GM18873 (cell line): Measurements from ENCODE around the gene PGR.

Experiments used
- ATAC-seq: cut with Tn5 transposase; IDR thresholded peaks from one replicate; pipeline ENCODE4 v1.9.1; 2021; ENCODE audit warnings: mild to moderate bottlenecking, moderate library complexity, moderate number of reproducible peaks; ENCODE audit not compliant: unreplicated experiment, low FRiP score

Gene PGR

GRCh38 chr11:101129203-101129943 lies at the start of gene PGR:
PGR (minus strand) TSS chr11:101129813; CDS start chr11:101129070, 743 bp downstream.
- no peak for ATAC-seq

- no peak for ATAC-seq
Measured at GRCh38 chr11:101176381-101176780, 46.8 kb upstream of the PGR start.

- ATAC-seq, result no peak
Measured at GRCh38 chr11:101169944-101170343, 40.3 kb upstream of the PGR start.

GRCh38 chr11:101166038-101166437 lies 36.4 kb upstream of the PGR start:
- no peak for ATAC-seq

GRCh38 chr11:101158119-101158518 lies 28.5 kb upstream of the PGR start:
- ATAC-seq, result no peak

- ATAC-seq, result no peak
Measured at GRCh38 chr11:101138245-101138930, 8.8 kb upstream of the PGR start.

- no peak for ATAC-seq
Measured at GRCh38 chr11:101133190-101133589, 3.6 kb upstream of the PGR start.

- ATAC-seq, result no peak
Measured at GRCh38 chr11:101128571-101129202, 926 bp downstream of the PGR start.

GRCh38 chr11:101127699-101128570 lies 1.7 kb downstream of the PGR start:
- ATAC-seq, result no peak

GRCh38 chr11:101127197-101127698 lies 2.4 kb downstream of the PGR start:
- ATAC-seq, result no peak

- ATAC-seq, result no peak
Measured at GRCh38 chr11:101126551-101127196, 2.9 kb downstream of the PGR start.

- no peak for ATAC-seq
Measured at GRCh38 chr11:101115671-101116160, 13.9 kb downstream of the PGR start.

- no peak for ATAC-seq
Measured at GRCh38 chr11:101113540-101113939, 16.1 kb downstream of the PGR start.

- no peak for ATAC-seq
Measured at GRCh38 chr11:101104716-101105115, 24.9 kb downstream of the PGR start.

GRCh38 chr11:101103433-101103832 lies 26.2 kb downstream of the PGR start:
- no peak for ATAC-seq

- ATAC-seq, result no peak
Measured at GRCh38 chr11:101100601-101101000, 29.0 kb downstream of the PGR start.

GRCh38 chr11:101096036-101096704 lies 33.4 kb downstream of the PGR start:
- ATAC-seq, result no peak

- no peak for ATAC-seq
Measured at GRCh38 chr11:101091781-101092180, 37.8 kb downstream of the PGR start.

GRCh38 chr11:101090679-101091270 lies 38.8 kb downstream of the PGR start:
- no peak for ATAC-seq
